Measurements from ENCODE around the gene ATP13A3.
"Not testable (repeated sequence)": the region's sequence is repeated elsewhere in the genome, so short reads cannot be mapped to it uniquely, and the experiment has no call there.

The ATP13A3 gene

DNA sequence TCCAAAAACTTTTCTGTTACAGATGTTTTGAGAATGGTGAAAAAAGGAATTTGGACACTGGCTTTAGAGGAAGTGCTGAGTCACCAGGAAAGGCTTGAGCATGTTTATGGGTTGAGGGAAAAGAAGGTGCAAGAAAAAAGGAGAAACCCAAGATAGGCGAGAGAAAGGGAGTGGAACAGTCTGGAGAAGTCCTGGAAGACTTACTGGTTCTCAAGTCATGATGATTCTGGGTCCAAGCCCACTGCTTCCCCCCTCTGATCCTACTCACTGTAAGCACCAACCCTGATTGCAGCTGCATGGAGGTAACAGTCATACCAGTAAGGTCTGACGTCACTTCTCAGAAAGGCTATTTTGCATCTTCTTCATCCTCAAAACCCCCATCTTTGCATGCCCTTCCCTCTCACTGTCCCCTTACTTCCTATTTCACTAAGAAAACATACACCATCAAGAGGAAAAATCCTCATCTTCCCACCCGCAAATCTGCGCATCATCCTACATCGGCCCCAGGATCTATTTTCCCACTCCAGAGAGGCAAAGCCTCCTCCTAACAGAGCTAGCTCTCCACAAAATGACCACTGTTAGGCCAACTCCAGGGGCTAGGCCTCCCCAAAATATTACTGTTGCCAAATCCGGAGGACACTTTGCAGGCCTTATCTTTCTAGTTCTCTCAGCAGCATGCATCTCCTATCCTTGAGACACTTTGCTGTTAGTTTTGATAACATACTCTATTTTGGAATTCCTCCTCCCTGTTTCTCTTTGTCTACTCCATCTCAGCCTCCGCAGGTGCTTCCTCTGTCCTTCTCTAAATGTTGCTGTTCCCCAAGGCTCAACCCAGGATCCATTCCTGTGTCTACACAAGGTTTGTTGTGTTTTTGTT is 3.2 kb upstream of the ATP13A3 start:
- Mint-ChIP-seq H3K4me3 (peak overlapping the region; percentile 3 to 26), H3K4me1 (peaks cover 41 to 62% of the 10 kb centered on the region in 2 donors), H3K27ac (peak overlapping the region; percentile 85)

DNA sequence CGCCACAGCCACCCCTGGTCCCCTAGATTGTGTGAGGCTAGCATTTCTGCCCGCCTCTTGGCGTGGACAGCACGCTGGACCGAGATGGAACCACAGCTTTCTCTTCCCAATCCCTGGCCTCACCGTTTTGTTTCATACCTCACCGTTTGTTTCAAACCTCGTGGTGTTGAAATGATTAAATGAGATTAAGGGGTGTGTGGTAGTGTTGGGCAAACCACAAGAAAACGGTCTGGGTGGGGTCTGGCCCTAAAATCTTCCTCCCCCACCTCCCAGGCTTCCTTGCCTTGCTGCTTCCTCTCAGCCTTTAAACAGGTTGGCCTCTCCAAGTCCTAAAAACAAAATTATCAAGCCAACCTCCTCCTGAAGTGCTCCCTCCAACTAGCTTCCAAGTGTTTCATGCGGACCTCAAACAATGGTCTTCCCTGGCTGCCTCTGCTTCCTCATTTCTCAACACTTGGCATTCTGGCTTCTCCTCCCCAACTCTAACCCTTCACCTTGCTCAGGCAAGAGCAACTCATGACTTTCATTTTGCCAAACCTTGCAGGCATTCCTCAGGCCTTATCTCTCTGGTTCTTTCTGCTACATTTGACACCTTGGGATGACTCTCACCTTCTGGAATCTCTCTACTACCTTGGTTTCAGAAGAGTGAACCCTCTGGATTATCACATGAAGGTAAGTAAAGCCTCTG is 1.4 kb upstream of the ATP13A3 start:
- H3K4me3 Mint-ChIP-seq: peak overlapping the region; percentile 87 to 91
- DNase-seq (no peak), ATAC-seq (replicated peaks) (no peak)
- peaks cover 3 to 6% of the 10 kb centered on the region in 2 donors for H3K9me3 Mint-ChIP-seq
- H3K36me3 Mint-ChIP-seq: peaks cover 2 to 15% of the 10 kb centered on the region in 2 donors
- peak overlapping the region; percentile 92 for H3K27ac Mint-ChIP-seq
- H3K4me1 Mint-ChIP-seq: peaks cover 41 to 67% of the 10 kb centered on the region in 2 donors
- H3K27me3 Mint-ChIP-seq: no peaks in the 10 kb centered on the region

More for the DNA sequence above, 3.2 kb upstream of the ATP13A3 start:
- DNase-seq (peak; percentile 47), ATAC-seq (replicated peaks) (peak; percentile 53 to 61)
- H3K9me3 Mint-ChIP-seq: peaks cover 3 to 6% of the 10 kb centered on the region in 2 donors
- H3K27me3 Mint-ChIP-seq: no peaks in the 10 kb centered on the region
- H3K36me3 Mint-ChIP-seq: peaks cover 2 to 15% of the 10 kb centered on the region in 2 donors

DNA sequence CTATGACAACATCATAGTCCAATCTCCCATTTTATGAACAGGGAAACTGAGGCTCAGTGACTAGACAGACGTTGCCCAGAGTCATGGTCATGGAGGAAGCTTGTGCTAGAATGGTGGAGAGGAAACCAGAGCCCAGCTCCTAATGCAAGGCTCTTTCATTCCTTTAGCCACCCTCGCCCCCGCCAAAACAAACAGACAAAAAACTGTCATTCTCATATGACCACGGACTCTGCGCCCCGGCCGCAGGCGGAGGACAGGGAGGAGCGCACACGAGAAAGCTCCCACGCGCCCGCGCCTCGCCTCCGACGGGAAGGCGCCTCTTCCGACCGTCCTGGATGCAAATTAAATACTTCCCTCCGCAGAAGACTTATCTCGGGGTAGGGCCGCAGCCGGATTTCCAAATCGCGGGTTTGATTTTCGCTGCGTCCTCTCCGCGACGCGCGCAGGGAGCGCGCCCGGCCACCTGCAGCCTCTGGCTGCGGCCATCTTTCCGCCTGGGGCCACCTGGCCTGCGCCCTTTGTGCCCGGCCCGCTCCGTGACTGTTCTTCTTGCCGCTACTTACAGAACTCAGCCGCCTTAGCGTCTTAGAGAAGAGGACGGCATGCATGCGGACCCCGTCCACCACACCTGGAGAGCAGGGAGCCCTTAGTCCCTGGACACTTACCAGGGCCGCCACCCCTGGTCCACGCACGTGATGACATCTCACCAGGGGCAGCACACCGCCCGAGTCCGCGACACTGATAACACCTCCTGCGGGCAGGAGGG is 670 bp upstream of the ATP13A3 start:
- H3K36me3 Mint-ChIP-seq: peaks cover 2 to 17% of the 10 kb centered on the region in 2 donors

DNA sequence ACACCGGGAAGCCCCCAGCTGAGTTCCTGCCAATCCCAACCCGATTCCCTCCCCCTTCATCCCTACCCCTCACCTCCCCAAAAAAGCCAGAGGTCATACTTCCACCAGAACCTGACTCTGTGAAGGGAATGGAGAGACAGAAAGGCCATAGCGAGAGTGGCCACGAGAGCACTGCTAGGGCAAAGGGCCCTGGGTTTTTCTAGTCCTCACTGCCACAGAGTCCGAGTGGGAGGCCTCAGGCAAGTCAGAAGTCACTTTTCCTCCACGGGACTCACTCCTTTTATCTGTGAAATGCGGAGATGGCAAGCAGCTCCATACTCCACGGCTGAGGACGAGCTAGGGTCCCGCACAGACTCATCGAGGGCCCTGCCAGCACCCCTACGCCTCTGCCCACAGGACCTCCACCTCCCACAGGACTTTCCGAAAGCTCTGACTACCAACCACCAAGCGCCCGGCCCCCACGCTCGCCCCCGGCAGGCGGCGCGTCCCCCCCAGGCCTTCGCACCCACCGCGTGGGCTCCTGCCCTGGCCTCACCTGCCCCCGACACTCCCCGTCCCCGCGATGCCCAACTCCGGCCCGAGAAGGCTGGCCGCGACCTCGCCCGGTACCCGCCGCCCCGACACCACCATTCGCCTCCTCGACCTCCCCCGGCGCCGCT is 792 bp downstream of the ATP13A3 start:
- peak; percentile 38 to 48 for ATAC-seq (replicated peaks)
- H3K27ac Mint-ChIP-seq: peak overlapping the region; percentile 93
- no peaks in the 10 kb centered on the region for H3K27me3 Mint-ChIP-seq
- peak overlapping the region; percentile 88 to 91 for H3K4me3 Mint-ChIP-seq
- peaks cover 5 to 21% of the 10 kb centered on the region in 2 donors for H3K36me3 Mint-ChIP-seq
- H3K4me1 Mint-ChIP-seq: peaks cover 40 to 71% of the 10 kb centered on the region in 2 donors
- DNase-seq: peak; percentile 44
- H3K9me3 Mint-ChIP-seq: peaks cover 2 to 6% of the 10 kb centered on the region in 2 donors

More for the DNA sequence above, 670 bp upstream of the ATP13A3 start:
- Mint-ChIP-seq H3K4me3 (peak overlapping the region; percentile 87 to 91), H3K9me3 (peaks cover 3 to 6% of the 10 kb centered on the region in 2 donors), H3K27me3 (no peaks in the 10 kb centered on the region), H3K4me1 (peaks cover 42 to 70% of the 10 kb centered on the region in 2 donors), H3K27ac (peak overlapping the region; percentile 92)
- DNase-seq (peak; percentile 43), ATAC-seq (replicated peaks) (peak; percentile 13 to 15)

DNA sequence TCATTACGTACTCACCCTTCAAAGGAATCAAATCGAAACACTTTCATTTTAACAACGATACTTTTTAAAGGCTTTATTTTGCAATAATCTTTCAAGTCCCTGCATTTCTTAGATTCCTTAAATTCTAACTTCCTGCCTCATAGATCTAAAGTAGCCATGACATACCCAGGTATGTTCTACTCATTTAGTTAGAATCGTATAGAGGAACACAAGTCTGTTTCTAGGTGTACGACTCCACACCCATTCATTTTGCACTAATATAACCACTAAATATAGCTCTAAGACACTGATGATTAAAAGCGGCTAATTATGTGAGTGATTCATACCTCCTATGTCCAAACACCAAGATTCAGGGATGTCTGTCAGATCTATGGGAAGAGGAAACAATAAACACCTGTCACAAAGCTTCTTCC is 1.3 kb downstream of the ATP13A3 start:
- DNase-seq: no peak
- ATAC-seq (replicated peaks): no peak
- H3K27me3 Mint-ChIP-seq: no peaks in the 10 kb centered on the region
- H3K4me1 Mint-ChIP-seq: peaks cover 41 to 73% of the 10 kb centered on the region in 2 donors
- H3K4me3 Mint-ChIP-seq: peak overlapping the region; percentile 88 to 91
- peak overlapping the region; percentile 93 for H3K27ac Mint-ChIP-seq
- peaks cover 5 to 21% of the 10 kb centered on the region in 2 donors for H3K36me3 Mint-ChIP-seq
- H3K9me3 Mint-ChIP-seq: peaks cover 2 to 6% of the 10 kb centered on the region in 2 donors

DNA sequence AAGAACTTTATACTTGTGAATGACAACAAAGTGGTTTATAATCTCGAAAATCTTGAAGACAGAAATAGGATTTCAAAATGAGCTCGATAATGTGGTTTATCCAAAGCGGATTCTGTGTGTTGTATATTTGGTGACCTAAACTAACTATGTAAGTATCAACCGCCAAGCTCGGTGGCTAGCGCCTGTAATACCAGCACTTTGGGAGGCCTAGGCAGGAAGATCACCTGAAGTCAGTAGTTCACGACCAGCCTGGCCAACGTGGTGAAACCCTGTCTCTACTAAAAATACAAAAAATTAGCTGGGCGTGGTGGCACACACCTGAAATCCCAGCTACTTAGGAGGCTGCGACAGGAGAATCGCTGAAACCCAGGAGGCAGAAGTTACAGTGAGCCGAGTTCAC is 2.2 kb downstream of the ATP13A3 start:
- H3K27ac Mint-ChIP-seq: no peak overlapping the region
- H3K9me3 Mint-ChIP-seq: peaks cover 2 to 6% of the 10 kb centered on the region in 2 donors
- ATAC-seq (replicated peaks): no peak
- no peak overlapping the region for H3K4me3 Mint-ChIP-seq
- H3K27me3 Mint-ChIP-seq: no peaks in the 10 kb centered on the region
- H3K4me1 Mint-ChIP-seq: peaks cover 36 to 71% of the 10 kb centered on the region in 2 donors
- H3K36me3 Mint-ChIP-seq: peaks cover 5 to 21% of the 10 kb centered on the region in 2 donors
- no peak for DNase-seq

DNA sequence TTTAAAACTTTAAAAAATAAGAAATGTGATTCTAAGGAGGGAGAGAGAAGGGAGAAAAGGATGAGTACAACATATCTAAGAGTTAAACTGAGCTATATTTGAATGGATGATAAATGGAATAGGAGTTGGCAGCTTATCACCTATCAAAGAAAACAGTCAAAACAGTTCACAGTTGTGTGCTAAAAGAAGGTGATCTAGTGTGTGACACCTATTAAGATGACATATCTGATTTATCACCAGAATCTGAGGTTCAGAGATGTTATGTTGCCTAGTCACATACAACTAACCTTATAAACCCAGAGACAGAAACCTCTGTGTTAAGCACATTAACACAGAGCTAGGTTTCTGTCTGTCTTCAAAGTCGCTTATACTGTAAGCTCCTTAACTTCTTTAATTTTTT is 3.0 kb downstream of the ATP13A3 start:
- no peak for ATAC-seq (replicated peaks)
- DNase-seq: no peak
- H3K9me3 Mint-ChIP-seq: peaks cover 2 to 4% of the 10 kb centered on the region in 2 donors
- H3K4me1 Mint-ChIP-seq: peaks cover 32 to 64% of the 10 kb centered on the region in 2 donors
- no peaks in the 10 kb centered on the region for H3K27me3 Mint-ChIP-seq
- H3K36me3 Mint-ChIP-seq: peaks cover 5 to 18% of the 10 kb centered on the region in 2 donors
- no peak overlapping the region for H3K27ac Mint-ChIP-seq
- H3K4me3 Mint-ChIP-seq: no peak overlapping the region

DNA sequence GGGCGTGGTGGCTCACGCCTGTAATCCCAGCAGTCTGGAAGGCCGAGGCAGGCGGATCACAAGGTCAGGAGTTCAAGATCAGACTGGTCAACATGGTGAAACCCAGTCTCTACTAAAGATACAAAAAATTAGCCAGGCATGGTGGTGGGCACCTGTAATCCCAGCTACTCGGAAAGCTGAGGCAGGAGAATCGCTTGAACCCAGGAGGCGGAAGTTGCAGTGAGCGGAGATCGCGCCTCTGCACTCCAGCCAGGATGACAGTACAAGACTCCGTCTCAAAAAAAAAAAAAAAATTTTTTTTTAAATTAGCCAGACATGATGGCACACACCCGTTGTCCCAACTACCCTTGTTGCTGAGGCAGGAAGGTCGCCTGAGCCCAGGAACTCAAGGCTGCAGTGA is 4.0 kb downstream of the ATP13A3 start:
- peaks cover 25 to 54% of the 10 kb centered on the region in 2 donors for H3K4me1 Mint-ChIP-seq
- not testable (repeated sequence) for H3K27ac Mint-ChIP-seq; H3K4me3 Mint-ChIP-seq; ATAC-seq (replicated peaks); H3K9me3 Mint-ChIP-seq; DNase-seq; H3K27me3 Mint-ChIP-seq
- H3K36me3 Mint-ChIP-seq: peaks cover 2 to 13% of the 10 kb centered on the region in 2 donors

DNA sequence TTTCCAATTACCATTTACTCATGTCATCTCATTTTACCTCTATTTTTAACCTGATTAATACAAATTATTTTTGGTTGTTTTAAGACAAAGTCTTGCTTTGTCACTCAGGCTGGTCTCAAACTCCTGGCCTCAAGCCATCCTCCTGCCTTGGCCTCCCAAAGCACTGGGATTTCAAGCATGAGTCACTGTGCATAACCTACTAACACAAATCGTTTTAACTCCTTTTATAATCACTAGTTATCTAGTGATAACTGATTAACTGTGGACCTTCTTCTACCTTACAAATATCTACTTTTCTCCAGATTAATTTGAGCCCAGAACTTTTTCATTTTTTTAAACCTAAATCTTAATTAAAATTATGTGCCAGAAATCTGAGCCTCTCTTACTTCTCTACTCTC is 4.6 kb downstream of the ATP13A3 start:
- H3K9me3 Mint-ChIP-seq: no peaks in the 10 kb centered on the region
- peaks cover 19 to 48% of the 10 kb centered on the region in 2 donors for H3K4me1 Mint-ChIP-seq
- no peak overlapping the region for H3K27ac Mint-ChIP-seq
- peaks cover 2 to 13% of the 10 kb centered on the region in 2 donors for H3K36me3 Mint-ChIP-seq
- ATAC-seq (replicated peaks) (no peak), DNase-seq (no peak)
- H3K27me3 Mint-ChIP-seq: no peaks in the 10 kb centered on the region
- no peak overlapping the region for H3K4me3 Mint-ChIP-seq

DNA sequence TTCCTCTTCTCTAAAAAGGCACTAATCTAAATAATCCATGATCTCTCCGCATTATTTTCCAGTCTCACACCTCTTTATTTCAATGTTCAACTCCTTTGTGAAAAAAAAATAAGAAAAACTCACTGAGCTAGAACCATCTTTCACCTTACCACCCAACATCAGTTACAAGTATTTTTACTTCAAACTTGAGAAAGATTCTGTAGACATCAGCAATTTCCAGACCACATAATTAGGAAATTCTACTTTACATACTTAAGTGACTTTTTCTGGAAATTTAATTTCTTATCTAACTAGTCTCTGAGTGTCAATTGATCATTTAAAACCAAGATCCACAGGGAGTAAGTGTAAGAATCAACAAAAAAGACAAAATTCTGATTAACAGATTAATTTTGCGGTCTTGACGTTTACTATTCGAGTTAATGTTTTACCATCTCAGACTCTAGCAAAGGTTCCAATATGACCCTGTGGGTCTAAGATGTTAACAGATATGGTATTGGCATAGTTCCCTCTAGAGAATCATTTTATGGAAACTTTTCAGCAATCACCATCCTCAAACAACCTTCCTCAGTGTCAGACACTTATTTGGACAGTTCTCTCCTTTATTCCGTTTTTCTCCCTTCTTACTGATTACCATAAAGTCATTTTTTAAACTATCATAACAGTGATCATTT is 5.1 kb downstream of the ATP13A3 start:
- peaks cover 2 to 13% of the 10 kb centered on the region in 2 donors for H3K36me3 Mint-ChIP-seq
- H3K4me3 Mint-ChIP-seq: no peak overlapping the region
- peaks cover 19 to 46% of the 10 kb centered on the region in 2 donors for H3K4me1 Mint-ChIP-seq
- DNase-seq: no peak
- no peak for ATAC-seq (replicated peaks)
- no peaks in the 10 kb centered on the region for H3K9me3 Mint-ChIP-seq
- H3K27ac Mint-ChIP-seq: peak overlapping the region; percentile 0
- no peaks in the 10 kb centered on the region for H3K27me3 Mint-ChIP-seq

DNA sequence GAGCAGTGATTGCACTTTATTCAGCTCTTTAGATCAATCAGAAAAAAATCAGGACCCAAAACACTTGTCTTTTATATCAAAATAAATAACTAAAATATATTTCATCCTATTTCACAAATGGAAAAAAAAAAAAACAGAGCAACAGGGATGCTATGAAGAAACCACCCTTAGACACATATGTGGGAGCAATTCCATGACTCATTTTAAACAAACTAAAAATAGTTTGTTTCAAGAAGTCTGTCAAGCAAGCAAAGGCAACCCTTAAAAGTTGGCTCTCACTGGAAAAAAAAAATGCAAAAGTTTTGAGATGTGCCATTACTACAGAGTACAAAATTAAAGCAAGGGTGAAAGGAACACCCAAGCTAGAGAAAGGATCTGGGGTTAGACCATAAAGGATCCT is 5.7 kb downstream of the ATP13A3 start:
- Mint-ChIP-seq H3K27ac (no peak overlapping the region), H3K27me3 (no peaks in the 10 kb centered on the region), H3K4me3 (no peak overlapping the region), H3K9me3 (no peaks in the 10 kb centered on the region), H3K36me3 (peaks cover 2 to 13% of the 10 kb centered on the region in 2 donors), H3K4me1 (peaks cover 19 to 45% of the 10 kb centered on the region in 2 donors)
- DNase-seq (no peak), ATAC-seq (replicated peaks) (peak in 1 of 2 donors; percentile 17)

DNA sequence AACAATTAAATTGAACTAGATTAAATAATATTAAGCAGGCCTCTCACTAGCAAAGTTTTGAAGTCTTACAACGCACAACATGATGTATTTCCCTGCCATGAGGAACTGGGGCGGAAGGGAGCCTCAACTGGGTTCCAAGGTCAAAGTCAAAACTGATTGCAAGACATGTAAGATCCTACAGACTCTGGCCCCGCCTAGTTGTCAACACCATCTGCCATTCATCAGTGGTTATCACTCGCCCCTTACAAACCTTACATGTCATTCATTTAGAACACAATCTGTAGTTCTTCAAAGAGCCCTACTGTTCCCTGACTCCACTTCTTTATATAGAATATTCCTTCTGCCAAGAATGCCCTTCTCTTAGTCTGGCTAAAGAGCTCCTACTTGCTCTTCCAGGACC is 10.0 kb downstream of the ATP13A3 start:
- Mint-ChIP-seq H3K9me3 (no peaks in the 10 kb centered on the region), H3K27ac (no peak overlapping the region), H3K36me3 (peaks cover 2 to 4% of the 10 kb centered on the region in 2 donors), H3K4me3 (no peak overlapping the region), H3K4me1 (peaks cover 17 to 28% of the 10 kb centered on the region in 2 donors), H3K27me3 (no peaks in the 10 kb centered on the region)
- DNase-seq: no peak
- no peak for ATAC-seq (replicated peaks)

DNA sequence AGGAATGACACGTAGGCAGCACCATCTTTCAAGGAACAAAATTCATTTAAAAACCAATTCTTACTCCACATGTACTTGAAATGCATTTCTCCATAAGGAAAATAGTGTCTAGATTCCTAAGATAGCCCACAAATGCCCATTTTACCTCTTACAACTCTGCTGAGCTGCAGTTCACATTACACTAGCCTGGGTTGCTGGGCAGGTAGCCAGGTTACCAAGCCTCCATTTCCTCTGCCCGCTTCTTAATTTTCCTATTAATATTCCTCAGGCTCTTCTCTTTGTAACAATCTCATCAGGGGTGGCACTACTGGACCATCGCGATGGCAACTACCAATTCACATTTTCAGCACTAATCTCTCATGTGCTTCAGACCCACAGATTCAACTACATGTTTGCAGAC is 10.8 kb downstream of the ATP13A3 start:
- H3K4me1 Mint-ChIP-seq: peaks cover 13 to 23% of the 10 kb centered on the region in 2 donors
- H3K4me3 Mint-ChIP-seq: no peak overlapping the region
- no peaks in the 10 kb centered on the region for H3K36me3 Mint-ChIP-seq
- no peak overlapping the region for H3K27ac Mint-ChIP-seq
- no peaks in the 10 kb centered on the region for H3K27me3 Mint-ChIP-seq
- DNase-seq (no peak), ATAC-seq (replicated peaks) (no peak)
- H3K9me3 Mint-ChIP-seq: no peaks in the 10 kb centered on the region
